GM21786 (cell line): Measurements from ENCODE around the gene POR.
"Not testable (repeated sequence)": the region's sequence is repeated elsewhere in the genome, so short reads cannot be mapped to it uniquely, and the experiment has no call there.

Experiments used
- ATAC-seq: cut with Tn5 transposase; IDR thresholded peaks from one replicate; pipeline ENCODE4 v1.9.1; 2021; ENCODE audit not compliant: unreplicated experiment

The POR gene

DNA sequence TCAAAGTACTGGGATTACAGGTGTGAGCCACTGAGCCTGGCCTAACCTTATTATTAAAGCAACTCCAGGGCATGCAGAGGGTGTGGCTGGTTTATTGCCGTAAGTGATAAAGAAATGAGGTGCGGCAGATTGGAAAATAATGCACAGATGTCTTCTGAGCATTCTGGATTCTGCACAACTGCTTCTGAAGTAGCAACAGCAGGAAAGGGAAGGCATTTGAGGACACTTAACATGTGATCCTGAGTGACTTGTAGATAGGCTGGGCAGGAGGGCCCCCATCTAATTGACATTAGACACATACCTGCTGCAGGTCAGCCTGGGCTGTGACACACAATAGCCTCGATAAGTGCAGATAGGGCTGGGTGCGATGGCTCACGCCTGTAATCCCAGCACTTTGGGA, 30.5 kb upstream of the POR start:
- no peak for ATAC-seq

- ATAC-seq, result no peak
These were observed 29.9 kb upstream of the POR start for GRCh38 chr7:75885036-75885435.

DNA sequence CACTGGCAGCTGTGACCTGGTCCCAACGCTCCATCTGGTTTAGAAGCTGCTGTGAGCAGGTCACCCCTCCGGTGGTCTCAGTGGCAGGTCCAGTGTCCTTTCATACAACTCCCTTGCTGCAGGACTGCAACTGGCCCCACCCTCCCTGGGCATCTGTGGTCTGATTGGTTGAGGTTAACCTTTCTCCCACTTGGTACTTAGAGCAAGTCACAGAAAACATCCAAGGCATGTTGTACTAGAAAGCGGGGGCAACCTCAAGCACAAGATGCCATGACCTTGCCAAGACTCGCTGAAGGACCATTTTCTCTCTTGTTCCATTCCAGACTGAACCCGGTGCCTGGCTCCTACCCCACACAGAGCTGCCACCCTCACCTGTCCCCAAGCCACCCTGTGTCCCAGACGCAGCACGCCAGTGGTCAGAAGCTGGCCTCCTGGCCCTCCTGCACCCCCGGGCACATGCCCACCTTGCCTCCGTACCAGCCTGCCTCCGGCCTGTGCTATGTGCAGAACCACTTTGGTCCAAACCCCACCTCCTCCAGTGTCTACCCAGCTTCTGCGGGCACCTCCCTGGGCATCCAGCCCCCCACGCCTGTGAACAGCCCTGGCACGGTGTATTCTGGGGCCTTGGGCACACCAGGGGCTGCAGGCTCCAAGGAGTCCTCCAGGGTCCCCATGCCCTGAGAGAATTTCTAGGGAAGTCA, 27.1 kb upstream of the POR start:
- no peak for ATAC-seq

GRCh38 chr7:75888464-75889222, 26.3 kb upstream of the POR start:
- ATAC-seq, result no peak

- ATAC-seq, result no peak
These were observed 25.6 kb upstream of the POR start for GRCh38 chr7:75889223-75889825.

DNA sequence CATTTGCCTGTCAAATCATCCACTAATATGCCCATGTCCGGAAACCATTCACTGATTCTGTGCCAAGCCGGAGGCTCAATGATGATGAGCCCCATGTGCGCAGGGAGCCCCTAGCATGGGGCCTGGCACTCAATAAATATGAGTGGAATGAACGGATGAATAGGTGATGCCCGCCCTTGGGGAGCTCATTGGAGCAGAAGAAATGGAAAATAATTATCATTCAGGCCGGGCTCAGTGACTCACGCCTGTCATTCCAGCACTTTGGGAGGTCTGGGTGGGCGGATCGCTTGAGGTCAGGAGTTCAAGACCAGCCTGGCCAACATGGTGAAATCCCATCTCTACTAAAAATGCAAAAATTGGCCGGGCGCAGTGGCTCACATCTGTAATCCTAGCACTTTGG, 25.1 kb upstream of the POR start:
- no peak for ATAC-seq

DNA sequence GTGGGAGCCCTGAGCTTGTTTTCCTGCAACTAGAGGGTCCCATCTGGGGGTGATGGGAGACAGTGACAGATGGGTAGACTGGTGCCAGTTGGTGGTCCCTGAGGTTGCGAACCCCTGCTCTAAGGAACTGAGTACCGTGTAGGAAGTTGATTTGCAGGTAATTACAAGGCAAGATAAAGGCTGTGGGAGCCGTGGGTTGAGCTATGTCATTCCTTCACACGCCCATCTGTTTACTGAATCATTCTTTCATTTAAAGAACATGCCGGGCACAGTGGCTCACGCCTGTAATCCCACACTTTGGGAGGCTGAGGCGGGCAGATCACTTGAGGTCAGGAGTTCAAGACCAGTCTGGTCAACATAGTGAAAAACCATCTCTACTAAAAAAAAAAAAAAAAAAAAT, 23.7 kb upstream of the POR start:
- ATAC-seq, result not testable (repeated sequence)

GRCh38 chr7:75891815-75892411, 23.0 kb upstream of the POR start:
- no peak for ATAC-seq

GRCh38 chr7:75892634-75893272, 22.2 kb upstream of the POR start:
- no peak for ATAC-seq

GRCh38 chr7:75896803-75897327, 18.1 kb upstream of the POR start:
- no peak for ATAC-seq

DNA sequence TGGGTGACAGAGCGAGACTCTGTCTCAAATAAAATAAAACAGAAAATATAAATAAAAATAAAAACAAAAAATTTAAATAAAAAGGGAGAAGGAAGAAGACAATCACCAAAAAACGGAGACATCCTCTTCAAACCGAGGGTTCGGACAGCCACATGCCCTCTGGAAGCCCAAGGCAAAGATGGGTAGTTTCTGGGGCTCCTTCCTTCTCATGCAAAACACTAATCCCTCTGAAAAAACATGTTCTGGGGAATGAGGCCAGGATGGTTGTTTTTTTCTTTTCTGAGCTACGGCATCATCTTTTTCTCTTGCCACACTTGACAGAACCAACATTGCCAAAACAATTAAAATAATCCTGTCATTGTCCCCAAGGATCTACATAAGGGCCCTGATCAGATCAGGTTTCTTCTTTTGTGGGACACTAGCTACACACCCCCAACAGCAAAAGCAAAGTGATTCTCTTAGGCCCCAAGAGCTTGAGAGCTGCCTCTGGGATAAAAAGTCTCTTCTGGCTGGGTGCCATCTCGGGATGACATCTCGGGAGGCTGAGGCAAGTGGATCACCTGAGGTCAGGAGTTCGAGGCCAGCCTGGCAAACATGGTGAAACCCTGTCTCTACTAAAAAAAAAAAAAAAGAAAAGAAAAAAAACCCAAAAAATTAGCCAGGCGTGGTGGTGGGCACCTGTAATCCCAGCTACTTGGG, 14.2 kb upstream of the POR start:
- no peak for ATAC-seq

- no peak for ATAC-seq
These were observed 9.0 kb upstream of the POR start for GRCh38 chr7:75905785-75906604.

GRCh38 chr7:75906991-75907667, 7.8 kb upstream of the POR start:
- ATAC-seq, result no peak

GRCh38 chr7:75907668-75908039, 7.3 kb upstream of the POR start:
- ATAC-seq, result not testable (repeated sequence)

DNA sequence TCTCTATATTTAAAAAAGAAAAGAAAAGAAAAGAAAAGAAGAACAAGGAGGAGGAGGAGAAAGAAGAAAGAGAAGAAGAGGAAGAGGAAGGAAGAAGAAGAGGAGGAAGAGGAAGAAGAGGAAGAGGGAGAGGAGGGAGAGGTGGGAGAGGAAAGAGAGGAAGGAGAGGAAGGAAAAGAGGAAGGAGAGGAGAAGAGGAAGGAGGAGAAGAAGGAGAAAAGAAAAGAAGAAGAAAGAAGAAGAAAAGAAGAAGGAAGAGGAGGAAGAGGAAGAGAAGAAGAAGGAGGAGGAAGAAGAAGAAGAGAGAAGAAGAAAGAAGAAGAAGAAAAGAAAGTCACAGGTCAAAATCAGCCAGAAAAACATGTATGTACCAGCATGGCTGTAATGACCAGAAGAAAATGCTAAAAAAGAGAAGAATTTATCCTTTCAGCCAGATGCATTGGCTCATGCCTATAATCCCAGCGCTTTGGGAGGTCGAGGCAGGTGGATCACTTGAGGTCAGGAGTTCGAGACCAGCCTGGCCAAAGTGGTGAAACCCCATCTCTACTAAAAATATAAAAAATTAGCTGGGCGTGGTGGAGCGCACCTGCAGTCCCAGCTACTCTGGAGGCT, 5.3 kb upstream of the POR start:
- no peak for ATAC-seq

DNA sequence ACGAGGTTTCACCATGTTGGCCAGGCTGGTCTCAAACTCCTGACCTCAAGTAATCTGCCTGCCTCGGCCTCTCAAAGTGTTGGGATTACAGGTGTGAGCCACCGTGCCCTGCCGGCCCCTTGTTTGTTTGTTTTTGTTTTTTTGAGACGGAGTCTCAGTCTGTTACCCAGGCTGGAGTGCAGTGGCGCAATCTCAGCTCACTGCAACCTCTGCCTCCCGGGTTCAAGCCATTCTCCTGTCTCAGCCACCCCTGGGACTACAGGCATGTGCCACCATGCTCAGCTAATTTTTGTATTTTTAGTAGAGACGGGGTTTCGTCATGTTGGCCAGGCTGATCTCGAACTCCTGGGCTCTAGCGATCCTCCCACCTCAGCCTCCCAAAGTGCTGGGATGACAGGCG, 3.8 kb upstream of the POR start:
- not testable (repeated sequence) for ATAC-seq

DNA sequence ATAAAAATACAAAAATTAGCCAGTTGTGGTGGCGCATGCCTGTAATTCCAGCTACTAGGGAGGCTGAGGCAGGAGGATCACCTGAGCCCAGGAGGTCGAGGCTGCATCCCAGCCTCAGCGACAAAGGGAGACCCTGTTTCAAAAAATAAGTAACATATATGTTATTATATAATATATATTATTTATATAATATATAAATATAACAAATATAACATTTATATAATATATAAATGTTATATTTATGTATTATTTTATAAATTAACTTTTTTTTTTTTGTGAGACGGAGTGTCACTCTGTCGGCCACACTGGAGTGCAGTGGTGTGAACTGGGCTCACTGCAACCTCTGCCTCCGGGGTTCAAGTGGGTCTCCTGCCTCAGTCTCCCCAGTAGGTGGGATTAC, 1.5 kb upstream of the POR start:
- no peak for ATAC-seq

- ATAC-seq, result no peak
These were observed 743 bp upstream of the POR start for GRCh38 chr7:75914169-75914654.
